OCI-LY7 (cell line): ENCODE data around the gene SCUBE3.

ENCODE experiments used
- EZH2phosphoT487 ChIP-seq: fragments of 200-600 bp; sonication (generic); IDR thresholded peaks from 2 replicates; pipeline ENCODE4 v1.6.1; 2018; ENCODE audit warnings: low read depth, borderline replicate concordance, mild to moderate bottlenecking, mixed run types, antibody characterized with exemption, low read length, moderate library complexity, mixed read lengths
- TF ChIP-seq, protein P1 (sequence below): fragments of 200-600 bp; sonication (generic); conservative IDR thresholded peaks from 2 replicates; pipeline ENCODE4 v1.5.1; 2014; ENCODE audit warnings: mild to moderate bottlenecking, antibody characterized with exemption, low read length, moderate library complexity, mixed read lengths

DNA sequence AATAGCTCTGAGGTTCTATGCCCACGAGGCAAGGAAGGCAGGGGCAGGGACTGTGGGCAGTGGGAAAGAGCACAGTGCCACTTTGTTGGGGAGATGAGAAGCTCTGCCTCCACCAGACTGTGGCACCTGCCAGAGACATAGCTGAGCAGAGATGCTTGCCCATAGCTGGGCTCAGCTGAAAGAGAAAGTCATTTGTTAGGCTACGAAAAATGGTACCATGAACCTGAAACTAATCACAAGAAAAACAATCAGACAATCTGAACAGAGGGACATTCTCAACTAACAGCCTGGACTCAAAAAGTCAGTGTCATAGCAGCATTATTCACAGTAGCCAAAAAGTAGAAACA is 39.7 kb upstream of the SCUBE3 start:
- TF ChIP-seq, protein P1, sequence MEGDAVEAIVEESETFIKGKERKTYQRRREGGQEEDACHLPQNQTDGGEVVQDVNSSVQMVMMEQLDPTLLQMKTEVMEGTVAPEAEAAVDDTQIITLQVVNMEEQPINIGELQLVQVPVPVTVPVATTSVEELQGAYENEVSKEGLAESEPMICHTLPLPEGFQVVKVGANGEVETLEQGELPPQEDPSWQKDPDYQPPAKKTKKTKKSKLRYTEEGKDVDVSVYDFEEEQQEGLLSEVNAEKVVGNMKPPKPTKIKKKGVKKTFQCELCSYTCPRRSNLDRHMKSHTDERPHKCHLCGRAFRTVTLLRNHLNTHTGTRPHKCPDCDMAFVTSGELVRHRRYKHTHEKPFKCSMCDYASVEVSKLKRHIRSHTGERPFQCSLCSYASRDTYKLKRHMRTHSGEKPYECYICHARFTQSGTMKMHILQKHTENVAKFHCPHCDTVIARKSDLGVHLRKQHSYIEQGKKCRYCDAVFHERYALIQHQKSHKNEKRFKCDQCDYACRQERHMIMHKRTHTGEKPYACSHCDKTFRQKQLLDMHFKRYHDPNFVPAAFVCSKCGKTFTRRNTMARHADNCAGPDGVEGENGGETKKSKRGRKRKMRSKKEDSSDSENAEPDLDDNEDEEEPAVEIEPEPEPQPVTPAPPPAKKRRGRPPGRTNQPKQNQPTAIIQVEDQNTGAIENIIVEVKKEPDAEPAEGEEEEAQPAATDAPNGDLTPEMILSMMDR = no peak
- TF ChIP-seq EZH2phosphoT487 = no peak
